HG03571 (cell line): ENCODE measurements around the gene COLQ.
"Not testable (repeated sequence)": the region's sequence is repeated elsewhere in the genome, so short reads cannot be mapped to it uniquely, and the experiment has no call there.

Source experiments
- ATAC-seq: cut with Tn5 transposase; IDR thresholded peaks from one replicate; pipeline ENCODE4 v1.9.1; 2021; ENCODE audit not compliant: unreplicated experiment

Gene COLQ

GRCh38 chr3:15493436-15493835 is 28.1 kb downstream of the COLQ start:
- no peak for ATAC-seq

- no peak for ATAC-seq
These were observed 28.6 kb downstream of the COLQ start for GRCh38 chr3:15492847-15493360.

- no peak for ATAC-seq
These were observed 30.4 kb downstream of the COLQ start for GRCh38 chr3:15491143-15491542.

DNA sequence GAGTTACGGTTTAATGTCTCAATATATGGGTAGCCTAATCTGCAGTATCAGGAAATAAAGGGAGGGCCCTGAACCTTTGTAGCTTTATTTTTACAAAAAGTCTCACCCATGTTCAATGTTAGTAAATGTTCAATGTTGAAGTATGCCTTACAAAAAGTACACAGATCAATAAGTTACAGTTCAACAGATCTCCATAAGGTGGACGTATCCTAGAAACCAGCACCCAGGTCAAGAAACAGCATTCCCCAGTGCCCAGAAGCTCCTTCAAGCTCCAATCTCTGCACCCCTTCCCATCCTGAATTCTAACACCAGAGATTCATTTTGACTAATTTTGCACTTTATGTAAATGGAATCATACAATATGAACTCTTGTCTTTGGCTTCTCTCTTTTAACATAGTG is 31.3 kb downstream of the COLQ start:
- ATAC-seq = no peak

- no peak for ATAC-seq
These were observed 33.5 kb downstream of the COLQ start for GRCh38 chr3:15488002-15488401.

- ATAC-seq = no peak
These were observed 34.5 kb downstream of the COLQ start for GRCh38 chr3:15486979-15487378.

DNA sequence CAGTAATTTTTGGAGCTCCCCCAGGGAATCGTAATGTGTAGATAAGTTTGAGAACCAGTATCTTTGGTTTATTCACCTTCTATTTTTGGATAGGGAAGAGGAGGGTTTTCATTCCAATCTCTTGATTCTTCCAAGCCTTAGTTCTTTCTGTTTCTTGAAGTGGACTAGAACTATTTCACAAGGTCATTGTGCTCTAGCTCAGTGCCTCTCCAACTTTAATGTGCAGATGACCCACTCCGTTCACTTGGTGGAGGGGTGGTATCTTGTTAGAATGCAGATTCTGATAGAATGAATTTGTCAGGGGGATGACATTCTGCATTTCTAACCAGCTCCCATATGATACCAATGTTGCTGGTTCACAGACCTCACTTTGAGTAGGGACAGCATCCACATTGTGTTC is 35.5 kb downstream of the COLQ start:
- no peak for ATAC-seq

DNA sequence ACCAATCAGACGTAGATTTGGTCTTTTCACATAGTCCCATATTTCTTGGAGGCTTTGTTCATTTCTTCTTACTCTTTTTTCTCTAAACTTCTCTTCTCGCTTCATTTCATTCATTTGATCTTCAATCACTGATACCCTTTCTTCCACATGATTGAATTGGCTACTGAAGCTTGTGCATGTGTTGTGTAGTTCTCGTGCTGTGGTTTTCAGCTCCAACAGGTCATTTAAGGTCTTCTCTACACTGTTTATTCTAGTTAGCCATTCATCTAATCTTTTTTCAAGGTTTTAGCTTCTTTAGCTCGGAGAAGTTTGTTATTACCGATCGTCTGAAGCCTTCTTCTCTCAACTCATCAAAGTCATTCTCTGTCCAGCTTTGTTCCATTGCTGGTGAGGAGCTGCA is 37.0 kb downstream of the COLQ start:
- not testable (repeated sequence) for ATAC-seq

- ATAC-seq = no peak
These were observed 41.9 kb downstream of the COLQ start for GRCh38 chr3:15479400-15480224.

DNA sequence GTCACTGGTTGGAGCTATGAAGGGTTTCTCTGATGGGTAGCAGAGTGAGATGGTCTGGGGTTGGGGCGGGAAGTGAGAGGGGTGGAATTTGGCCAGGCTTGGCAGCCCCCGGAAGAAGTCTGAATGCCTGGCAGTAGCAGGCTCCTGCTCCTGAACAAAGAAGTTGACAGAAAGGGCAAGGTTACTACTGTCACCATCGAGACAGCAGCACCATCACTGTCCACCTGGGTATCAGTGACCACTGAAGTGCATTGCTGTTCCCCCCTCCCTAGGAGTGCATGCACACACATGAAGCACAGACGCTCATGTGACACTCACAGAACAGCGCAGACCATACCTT is 42.9 kb downstream of the COLQ start:
- no peak for ATAC-seq

GRCh38 chr3:15477951-15478639 is 43.4 kb downstream of the COLQ start:
- no peak for ATAC-seq

DNA sequence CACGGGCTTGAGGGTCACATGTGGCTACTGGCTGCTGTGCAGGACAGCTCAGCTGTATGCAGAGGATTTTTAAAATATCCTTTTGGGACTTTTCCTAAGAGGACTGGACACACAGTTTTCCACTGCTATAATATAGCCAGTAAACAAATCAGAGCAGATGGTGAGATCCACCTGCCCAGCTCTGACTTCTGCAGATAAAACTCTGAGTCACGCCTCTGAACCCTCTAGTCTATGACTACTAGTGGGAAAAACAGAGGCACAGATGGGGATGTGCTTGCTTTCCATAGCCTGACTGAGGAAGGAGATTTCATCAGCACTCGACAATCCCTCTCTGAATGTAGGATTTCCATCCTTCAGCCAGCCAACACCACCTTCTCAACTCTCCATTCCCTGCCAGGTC is 45.1 kb downstream of the COLQ start:
- no peak for ATAC-seq

GRCh38 chr3:15475161-15475560 is 46.3 kb downstream of the COLQ start:
- ATAC-seq = no peak

GRCh38 chr3:15471861-15472260 is 49.6 kb downstream of the COLQ start:
- ATAC-seq = no peak

DNA sequence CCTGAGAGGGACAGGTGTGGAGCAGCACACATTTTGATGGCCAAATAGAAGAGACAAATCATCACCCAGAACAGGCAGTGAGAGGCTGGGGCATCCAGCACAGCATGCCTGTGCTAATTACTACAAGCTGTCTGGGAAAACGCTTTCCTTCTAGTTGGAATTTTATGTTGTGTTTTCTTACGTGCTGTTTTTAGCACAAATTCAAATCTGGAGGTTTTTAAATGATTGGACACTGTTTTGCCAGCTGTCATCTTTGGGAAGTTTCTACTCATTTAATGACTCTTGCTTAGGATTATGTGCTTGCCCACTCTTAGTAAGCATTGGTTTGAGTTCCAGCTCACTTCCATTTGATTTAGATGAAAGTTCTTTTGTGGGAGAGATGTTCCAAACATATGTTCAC is 50.7 kb downstream of the COLQ start:
- ATAC-seq = no peak

GRCh38 chr3:15470261-15470660 is 51.2 kb downstream of the COLQ start:
- no peak for ATAC-seq

DNA sequence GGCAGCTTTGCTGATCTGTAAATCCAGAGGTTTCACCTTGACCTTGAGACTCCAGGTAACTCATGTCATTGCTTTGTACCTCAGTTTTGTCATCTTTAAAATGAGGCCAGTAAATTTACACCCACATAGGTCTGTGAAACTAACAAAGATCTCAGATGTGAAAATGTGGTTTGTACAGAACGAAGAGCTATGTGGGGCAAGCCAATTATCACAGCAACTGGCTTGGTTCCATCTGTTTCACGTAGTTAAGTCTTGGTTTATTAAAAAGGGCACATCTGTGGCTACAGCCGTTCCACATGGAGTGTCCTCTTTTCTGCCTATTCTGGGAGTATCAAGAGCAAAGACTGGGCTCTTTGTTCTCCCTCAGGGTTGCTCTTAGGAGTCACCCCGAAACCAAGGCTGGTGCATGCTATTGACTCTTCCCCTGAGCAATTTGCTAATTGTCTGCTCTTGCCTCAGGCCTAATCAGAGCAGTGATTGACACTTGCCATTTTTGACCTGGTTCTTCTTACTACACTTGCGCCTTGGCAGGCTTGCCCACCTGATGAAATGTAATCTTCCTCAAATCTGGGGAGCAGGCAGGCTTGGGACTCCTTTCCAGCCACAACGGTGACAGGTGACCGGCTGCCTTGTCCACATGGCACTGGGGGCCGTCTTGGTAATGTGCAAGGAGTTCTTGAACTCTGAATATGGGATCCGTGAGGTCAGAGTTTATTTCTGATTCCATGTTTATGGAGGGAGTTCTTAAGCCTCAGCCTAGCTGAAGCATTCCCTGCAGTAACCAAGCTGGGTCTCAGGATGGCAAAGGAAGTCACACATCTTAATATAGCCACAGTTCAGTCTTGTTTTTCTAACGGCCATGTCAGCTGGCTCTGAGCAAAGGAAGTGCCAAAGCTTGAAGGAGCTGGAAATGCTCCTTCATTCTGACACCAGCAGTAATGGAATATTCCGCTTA is 54.0 kb downstream of the COLQ start:
- ATAC-seq = no peak

- no peak for ATAC-seq
These were observed 55.5 kb downstream of the COLQ start for GRCh38 chr3:15465876-15466585.

DNA sequence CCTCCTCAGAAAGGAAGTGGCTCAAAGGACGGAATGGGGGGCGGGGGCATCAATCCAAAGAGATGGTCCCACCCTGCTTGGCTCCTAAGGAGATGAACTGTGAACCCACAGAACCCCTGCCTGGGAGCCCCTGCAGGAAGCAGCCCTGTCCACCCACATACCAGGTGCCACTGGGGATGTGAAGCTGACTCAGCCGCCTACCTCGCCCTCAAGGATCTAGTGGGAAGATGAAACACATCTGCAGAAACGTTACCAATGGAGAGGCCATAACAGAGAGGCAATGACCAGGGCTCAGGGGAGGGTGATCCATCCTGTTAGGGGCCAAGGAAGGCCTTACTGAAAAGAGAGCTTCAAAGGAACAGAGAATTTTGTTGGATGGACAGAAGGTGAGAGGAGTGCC is 59.1 kb downstream of the COLQ start:
- no peak for ATAC-seq

DNA sequence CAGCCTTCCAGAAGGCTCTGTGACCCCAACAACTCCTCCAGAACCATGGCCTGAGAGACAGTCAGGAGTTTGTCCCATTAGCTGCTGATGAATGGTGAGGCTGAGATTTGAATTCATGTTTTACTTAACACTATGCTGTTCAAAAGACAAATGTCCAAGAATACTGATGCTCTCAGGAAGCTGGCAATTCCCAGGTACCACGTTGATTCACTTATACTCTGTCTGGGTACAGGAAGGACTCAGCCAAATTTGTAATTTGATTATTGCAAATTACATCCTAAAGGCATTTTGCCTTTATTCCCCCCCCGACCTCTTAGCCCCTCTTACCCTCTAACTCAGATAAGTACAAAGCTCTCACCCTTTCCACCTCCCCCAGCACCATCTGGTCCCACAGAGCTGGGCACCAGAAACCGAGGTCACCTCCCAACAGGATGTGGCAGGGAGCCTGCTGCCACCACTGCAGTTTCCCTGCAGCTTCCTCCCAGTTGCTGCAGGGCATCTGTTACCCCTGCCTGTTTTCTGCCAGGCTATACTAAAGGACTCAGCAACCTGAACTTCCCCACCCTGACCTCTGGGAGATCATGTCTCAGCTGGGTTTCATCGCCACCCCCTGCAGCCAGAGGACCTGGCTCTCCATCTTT is 60.5 kb downstream of the COLQ start:
- ATAC-seq = no peak
